Measurements from ENCODE around the gene UBC. TPM values are rescaled to one million over a fixed set of nuclear protein-coding genes. Genes with fewer than 3 reads are reported as not detected.

UBC gene
- total RNA-seq, 1 experiment from 2014 or later = 523 TPM

- Histone ChIP-seq H4K8ac (replicated peaks; ENCODE audit: insufficient read length, low read depth, low read length) (no peak overlapping the region), H2BK120ac (ENCODE audit: low read depth, low read length, poor library complexity, severe bottlenecking) (no peak overlapping the region), H2AFZ (ENCODE audit: low read length) (no peak overlapping the region), H3K4me1 (ENCODE audit: insufficient read depth, low read length) (no peaks in the 10 kb centered on the region), H4K5ac (ENCODE audit: insufficient read length, low read depth, low read length) (no peak overlapping the region), H3K9me3 (ENCODE audit: control insufficient read depth, low read depth, low read length) (no peaks in the 10 kb centered on the region), H2BK15ac (ENCODE audit: low read depth, low read length) (no peak overlapping the region), H3K79me2 (ENCODE audit: insufficient read depth, low read length) (no peaks in the 10 kb centered on the region), H3K23me2 (ENCODE audit: insufficient read length, low read depth, low read length, poor library complexity, severe bottlenecking) (no peaks in the 10 kb centered on the region), H3K79me1 (ENCODE audit: insufficient read depth, low read depth, low read length, poor library complexity, severe bottlenecking) (no peaks in the 10 kb centered on the region), H3K27me3 (ENCODE audit: insufficient read depth, low read length) (no peaks in the 10 kb centered on the region), H3T11ph (ENCODE audit: low read length) (no peak overlapping the region), H4K91ac (ENCODE audit: insufficient read length, low read depth, low read length) (no peak overlapping the region), H3K23ac (ENCODE audit: insufficient read length, low read depth, low read length) (no peak overlapping the region), H3K56ac (ENCODE audit: insufficient read length, low read depth, low read length) (no peak overlapping the region), H3K9ac (ENCODE audit: extremely low read depth, insufficient read length, low read length) (no peak overlapping the region), H2BK20ac (ENCODE audit: low read depth, low read length, poor library complexity, severe bottlenecking) (no peak overlapping the region), H3K4me2 (ENCODE audit: insufficient read depth, insufficient read length, low read length) (no peak overlapping the region), H3K27ac (ENCODE audit: insufficient read length, low read depth, low read length) (no peak overlapping the region), H2AK5ac (ENCODE audit: insufficient read length, low read length) (no peak overlapping the region), H4K20me1 (ENCODE audit: control insufficient read depth, insufficient read depth, insufficient read length) (no peaks in the 10 kb centered on the region), H3K18ac (ENCODE audit: insufficient read length, low read depth, low read length) (no peak overlapping the region), H3K14ac (ENCODE audit: insufficient read depth, low read length) (no peak overlapping the region), H2BK5ac (ENCODE audit: insufficient read length, low read length) (no peak overlapping the region), H2BK12ac (ENCODE audit: insufficient read length, low read depth, low read length) (no peak overlapping the region), H3K4ac (ENCODE audit: low read depth, low read length) (no peak overlapping the region)
- TF ChIP-seq CTCF (conservative IDR thresholded peaks at IDR 0.05) = no peak
- no peak overlapping the region for H3K4me3 Mint-ChIP-seq
- DNase-seq = no peak
- H3K9me3 Mint-ChIP-seq = no peaks in the 10 kb centered on the region
- H3K4me1 Mint-ChIP-seq = no peaks in the 10 kb centered on the region
- peaks cover 38 to 84% (median 69%) of the 10 kb centered on the region in 3 experiments; a peak in 6 of 7 replicates for H3K36me3 Mint-ChIP-seq (ENCODE audit: insufficient read depth in 1 of 3, low read depth in 3 of 3)
- no peaks in the 10 kb centered on the region for H3K27me3 Mint-ChIP-seq (ENCODE audit: low read depth)
- WGBS (ENCODE audit: extremely low coverage, insufficient read length, low lambda C conversion rate) = no CpG with 5 or more reads among the region's 17 CpGs
- no peak overlapping the region for H3K27ac Mint-ChIP-seq
These were observed 37.8 kb upstream of the UBC start for GRCh38 chr12:124952295-124952694.

All from H9 (cell line).